WI38 (cell line): ENCODE data around the gene APOL1.

Experiments used
- H3K4me3 ChIP-seq: 2 replicates; pipeline ENCODE4 v1.5.1; 2011; ENCODE audit warnings: low read depth, mild to moderate bottlenecking, control low read depth, low read length
- CTCF ChIP-seq: IDR thresholded peaks from 2 replicates; pipeline ENCODE4 v1.5.1; 2012; ENCODE audit warnings: low read depth, mild to moderate bottlenecking, control low read depth, low read length

APOL1 gene

GRCh38 chr22:36299295-36299694 lies 46.4 kb downstream of the APOL1 start:
- H3K4me3 ChIP-seq: no peak overlapping the region
- no peak for TF ChIP-seq CTCF

GRCh38 chr22:36299911-36300310 lies 47.0 kb downstream of the APOL1 start:
- no peak for TF ChIP-seq CTCF
- H3K4me3 ChIP-seq: no peak overlapping the region

GRCh38 chr22:36300396-36301212 lies 47.7 kb downstream of the APOL1 start:
- no peak overlapping the region for H3K4me3 ChIP-seq
- no peak for TF ChIP-seq CTCF

GRCh38 chr22:36301384-36301828 lies 48.5 kb downstream of the APOL1 start:
- no peak overlapping the region for H3K4me3 ChIP-seq
- peak; percentile 83 for TF ChIP-seq CTCF

DNA sequence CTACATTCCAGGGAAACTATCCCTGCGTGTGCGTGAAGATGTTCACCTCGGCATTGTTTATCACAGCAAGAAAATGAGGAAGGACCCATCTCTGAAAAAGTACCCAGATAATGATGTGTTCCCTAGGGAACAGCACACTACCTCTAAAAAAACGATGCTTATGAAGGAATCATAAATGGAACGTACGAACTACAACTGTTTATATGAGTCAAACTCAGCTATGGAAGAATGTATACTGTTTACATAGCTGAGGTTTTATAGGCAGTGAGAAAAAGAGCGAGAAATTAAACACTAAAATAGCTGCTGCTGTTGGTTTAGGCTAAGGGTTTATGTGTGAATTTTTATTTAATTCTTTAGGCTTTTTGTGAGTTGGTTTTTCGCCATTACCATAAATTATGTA lies 48.9 kb downstream of the APOL1 start:
- TF ChIP-seq CTCF: no peak
- no peak overlapping the region for H3K4me3 ChIP-seq

DNA sequence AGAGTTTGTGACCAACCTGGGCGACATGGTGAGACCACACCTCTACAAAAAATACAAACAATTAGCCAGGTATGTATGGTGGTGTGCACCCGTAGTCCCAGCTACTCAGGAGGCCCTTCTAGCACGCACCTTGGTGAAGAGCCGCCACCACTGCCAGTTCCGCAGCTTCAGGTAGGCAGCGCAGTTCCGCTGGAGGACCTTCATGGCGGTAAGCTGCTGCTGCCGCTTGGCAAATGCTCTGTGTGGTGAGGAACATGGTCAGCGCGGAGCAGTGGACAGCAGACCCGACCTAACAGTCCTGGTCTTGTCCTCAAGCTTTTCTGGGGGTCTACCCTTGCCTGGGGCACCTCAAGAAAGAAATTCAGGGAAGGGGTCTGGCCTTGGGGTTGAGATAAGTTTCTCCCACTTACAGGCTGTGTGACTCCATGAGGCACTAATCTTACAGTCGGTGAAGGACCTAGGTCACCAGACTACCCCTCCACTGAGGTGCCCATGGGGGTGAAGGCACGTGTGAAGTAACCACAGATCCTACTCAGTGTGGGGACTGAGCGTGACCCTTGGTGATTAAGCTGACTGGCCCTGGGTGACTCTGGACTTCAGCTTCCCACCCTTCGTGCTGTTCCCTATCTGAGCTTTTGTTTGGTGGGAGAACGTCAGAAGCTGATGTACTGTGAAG lies 49.6 kb downstream of the APOL1 start:
- TF ChIP-seq CTCF: no peak
- H3K4me3 ChIP-seq: no peak overlapping the region

DNA sequence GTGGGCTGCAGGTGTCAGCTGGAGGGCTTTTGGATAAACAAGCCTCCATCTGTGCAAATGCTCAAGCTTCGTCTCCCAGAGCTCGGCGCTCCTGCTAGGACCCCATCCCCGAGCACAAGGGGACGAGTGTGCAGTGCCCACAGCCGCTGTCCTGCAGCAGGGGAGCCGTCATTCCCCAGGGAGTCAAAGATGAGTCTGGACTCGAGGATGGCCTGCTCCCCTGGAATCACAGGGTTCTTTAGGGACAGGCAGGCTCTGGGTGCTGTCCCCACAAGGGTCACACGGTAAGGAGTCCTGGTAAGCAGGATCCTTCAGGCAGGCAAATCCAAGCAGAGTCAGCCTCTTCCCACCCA lies 50.2 kb downstream of the APOL1 start:
- TF ChIP-seq CTCF: no peak
- no peak overlapping the region for H3K4me3 ChIP-seq
